ENCODE results near the gene TOMM40.

Gene TOMM40

GRCh38 chr19:44848812-44849447 lies 42.1 kb upstream of the TOMM40 start:
- Histone ChIP-seq H2BK5ac (ENCODE audit: low read length) (no peak overlapping the region), H3K23ac (ENCODE audit: low read depth, low read length, poor library complexity) (peak overlapping the region; percentile 35), H3K4ac (ENCODE audit: low read length) (no peak overlapping the region), H3K4me3 (ENCODE audit: low read length in 2 of 2) (peak overlapping the region; percentile 65 to 98), H2AK5ac (ENCODE audit: low read depth, low read length) (peak overlapping the region; percentile 11), H3K79me1 (ENCODE audit: low read depth, low read length) (peaks cover 13% of the 10 kb centered on the region), H2BK12ac (ENCODE audit: low read length) (no peak overlapping the region), H3K9ac (ENCODE audit: low read depth, low read length, poor library complexity) (peak overlapping the region; percentile 32), H3K27me3 (ENCODE audit: control insufficient read depth in 3 of 3, insufficient read depth in 3 of 3, low read depth in 1 of 3, low read length in 3 of 3) (no peaks in the 10 kb centered on the region), H3K27ac (replicated peaks; ENCODE audit: low read length) (peak overlapping the region; percentile 97), H3K4me1 (ENCODE audit: control insufficient read depth in 2 of 2, insufficient read depth in 1 of 2, low read depth in 1 of 2, low read length in 2 of 2) (peaks cover 19 to 22% of the 10 kb centered on the region in 2 donors), H3K4me2 (ENCODE audit: insufficient read depth, low read length, poor library complexity, severe bottlenecking) (peak overlapping the region; percentile 99), H3K18ac (ENCODE audit: low read length) (peak overlapping the region; percentile 68), H2BK15ac (ENCODE audit: low read length) (no peak overlapping the region), H4K91ac (ENCODE audit: low read depth, low read length, poor library complexity) (no peak overlapping the region), H2BK120ac (ENCODE audit: low read depth, low read length) (no peak overlapping the region), H3K14ac (ENCODE audit: low read length) (no peak overlapping the region), H3K9me3 (replicated peaks in 1 of 2; ENCODE audit: control insufficient read depth in 2 of 2, insufficient read depth in 1 of 2, low read depth in 1 of 2, low read length in 2 of 2) (no peaks in the 10 kb centered on the region), H3K36me3 (replicated peaks in 1 of 2; ENCODE audit: control insufficient read depth in 2 of 2, insufficient read depth in 2 of 2, low read length in 2 of 2) (peaks cover 9 to 24% of the 10 kb centered on the region in 2 donors), H2AFZ (ENCODE audit: low read length) (peak overlapping the region; percentile 62), H4K8ac (ENCODE audit: low read depth, low read length) (no peak overlapping the region)
- peak; percentile 33 for DNase-seq (ENCODE audit: low spot score)
- no CpG with 5 or more reads among the region's 18 CpGs for WGBS, 2 donors (ENCODE audit: extremely low coverage in 2 of 2, insufficient read length in 2 of 2, insufficient replicate concordance in 1 of 2)

- Histone ChIP-seq H2BK12ac (ENCODE audit: low read length) (no peak overlapping the region), H2BK120ac (ENCODE audit: low read depth, low read length) (no peak overlapping the region), H2AK5ac (ENCODE audit: low read depth, low read length) (no peak overlapping the region), H3K4me3 (ENCODE audit: low read length in 2 of 2) (no peak overlapping the region), H3K27ac (replicated peaks; ENCODE audit: low read length) (no peak overlapping the region), H3K14ac (ENCODE audit: low read length) (no peak overlapping the region), H3K9me3 (replicated peaks in 1 of 2; ENCODE audit: control insufficient read depth in 2 of 2, insufficient read depth in 1 of 2, low read depth in 1 of 2, low read length in 2 of 2) (no peaks in the 10 kb centered on the region), H3K4ac (ENCODE audit: low read length) (no peak overlapping the region), H3K18ac (ENCODE audit: low read length) (no peak overlapping the region), H2BK15ac (ENCODE audit: low read length) (no peak overlapping the region), H2BK5ac (ENCODE audit: low read length) (no peak overlapping the region), H3K79me1 (ENCODE audit: low read depth, low read length) (peaks cover 15% of the 10 kb centered on the region), H2AFZ (ENCODE audit: low read length) (no peak overlapping the region), H4K8ac (ENCODE audit: low read depth, low read length) (no peak overlapping the region), H4K91ac (ENCODE audit: low read depth, low read length, poor library complexity) (no peak overlapping the region), H3K27me3 (ENCODE audit: control insufficient read depth in 3 of 3, insufficient read depth in 3 of 3, low read depth in 1 of 3, low read length in 3 of 3) (no peaks in the 10 kb centered on the region), H3K4me2 (ENCODE audit: insufficient read depth, low read length, poor library complexity, severe bottlenecking) (no peak overlapping the region), H3K23ac (ENCODE audit: low read depth, low read length, poor library complexity) (peak overlapping the region; percentile 34), H3K9ac (ENCODE audit: low read depth, low read length, poor library complexity) (no peak overlapping the region), H3K4me1 (ENCODE audit: control insufficient read depth in 2 of 2, insufficient read depth in 1 of 2, low read depth in 1 of 2, low read length in 2 of 2) (peaks cover 18 to 19% of the 10 kb centered on the region in 2 donors), H3K36me3 (replicated peaks in 1 of 2; ENCODE audit: control insufficient read depth in 2 of 2, insufficient read depth in 2 of 2, low read length in 2 of 2) (peaks cover 11 to 29% of the 10 kb centered on the region in 2 donors)
- no CpG with 5 or more reads among the region's 8 CpGs for WGBS, 2 donors (ENCODE audit: extremely low coverage in 2 of 2, insufficient read length in 2 of 2, insufficient replicate concordance in 1 of 2)
- DNase-seq (ENCODE audit: low spot score): no peak
Observed at GRCh38 chr19:44850641-44851109, 40.4 kb upstream of the TOMM40 start.

GRCh38 chr19:44851427-44851826 lies 39.6 kb upstream of the TOMM40 start:
- Histone ChIP-seq H3K4me1 (ENCODE audit: control insufficient read depth in 2 of 2, insufficient read depth in 1 of 2, low read depth in 1 of 2, low read length in 2 of 2) (peaks cover 17 to 19% of the 10 kb centered on the region in 2 donors), H2BK15ac (ENCODE audit: low read length) (no peak overlapping the region), H3K4me3 (ENCODE audit: low read length in 2 of 2) (no peak overlapping the region), H4K8ac (ENCODE audit: low read depth, low read length) (no peak overlapping the region), H3K4ac (ENCODE audit: low read length) (no peak overlapping the region), H3K9ac (ENCODE audit: low read depth, low read length, poor library complexity) (peak overlapping the region; percentile 47), H3K27me3 (ENCODE audit: control insufficient read depth in 3 of 3, insufficient read depth in 3 of 3, low read depth in 1 of 3, low read length in 3 of 3) (no peaks in the 10 kb centered on the region), H2AK5ac (ENCODE audit: low read depth, low read length) (no peak overlapping the region), H3K18ac (ENCODE audit: low read length) (peak overlapping the region; percentile 61), H2BK5ac (ENCODE audit: low read length) (no peak overlapping the region), H2AFZ (ENCODE audit: low read length) (no peak overlapping the region), H2BK12ac (ENCODE audit: low read length) (peak overlapping the region; percentile 43), H3K79me1 (ENCODE audit: low read depth, low read length) (peaks cover 18% of the 10 kb centered on the region), H3K36me3 (replicated peaks in 1 of 2; ENCODE audit: control insufficient read depth in 2 of 2, insufficient read depth in 2 of 2, low read length in 2 of 2) (peaks cover 11 to 36% of the 10 kb centered on the region in 2 donors), H3K14ac (ENCODE audit: low read length) (peak overlapping the region; percentile 17), H2BK120ac (ENCODE audit: low read depth, low read length) (no peak overlapping the region), H3K23ac (ENCODE audit: low read depth, low read length, poor library complexity) (peak overlapping the region; percentile 34), H3K9me3 (replicated peaks in 1 of 2; ENCODE audit: control insufficient read depth in 2 of 2, insufficient read depth in 1 of 2, low read depth in 1 of 2, low read length in 2 of 2) (no peaks in the 10 kb centered on the region), H3K4me2 (ENCODE audit: insufficient read depth, low read length, poor library complexity, severe bottlenecking) (no peak overlapping the region), H4K91ac (ENCODE audit: low read depth, low read length, poor library complexity) (no peak overlapping the region), H3K27ac (replicated peaks; ENCODE audit: low read length) (no peak overlapping the region)
- no CpG with 5 or more reads among the region's 2 CpGs for WGBS, 2 donors (ENCODE audit: extremely low coverage in 2 of 2, insufficient read length in 2 of 2, insufficient replicate concordance in 1 of 2)
- DNase-seq (ENCODE audit: low spot score): no peak

GRCh38 chr19:44855606-44856005 lies 35.4 kb upstream of the TOMM40 start:
- Histone ChIP-seq H3K36me3 (replicated peaks in 1 of 2; ENCODE audit: control insufficient read depth in 2 of 2, insufficient read depth in 2 of 2, low read length in 2 of 2) (peaks cover 25 to 53% of the 10 kb centered on the region in 2 donors), H3K4ac (ENCODE audit: low read length) (no peak overlapping the region), H3K27ac (replicated peaks; ENCODE audit: low read length) (no peak overlapping the region), H3K18ac (ENCODE audit: low read length) (no peak overlapping the region), H3K14ac (ENCODE audit: low read length) (no peak overlapping the region), H3K23ac (ENCODE audit: low read depth, low read length, poor library complexity) (no peak overlapping the region), H3K4me3 (ENCODE audit: low read length in 2 of 2) (no peak overlapping the region), H2BK12ac (ENCODE audit: low read length) (no peak overlapping the region), H2AFZ (ENCODE audit: low read length) (no peak overlapping the region), H2BK5ac (ENCODE audit: low read length) (no peak overlapping the region), H3K9me3 (replicated peaks in 1 of 2; ENCODE audit: control insufficient read depth in 2 of 2, insufficient read depth in 1 of 2, low read depth in 1 of 2, low read length in 2 of 2) (peaks cover 0 to 2% of the 10 kb centered on the region in 2 donors), H3K27me3 (ENCODE audit: control insufficient read depth in 3 of 3, insufficient read depth in 3 of 3, low read depth in 1 of 3, low read length in 3 of 3) (no peaks in the 10 kb centered on the region), H4K8ac (ENCODE audit: low read depth, low read length) (no peak overlapping the region), H3K4me1 (ENCODE audit: control insufficient read depth in 2 of 2, insufficient read depth in 1 of 2, low read depth in 1 of 2, low read length in 2 of 2) (peaks cover 0 to 5% of the 10 kb centered on the region in 2 donors), H2BK120ac (ENCODE audit: low read depth, low read length) (no peak overlapping the region), H2AK5ac (ENCODE audit: low read depth, low read length) (no peak overlapping the region), H3K4me2 (ENCODE audit: insufficient read depth, low read length, poor library complexity, severe bottlenecking) (no peak overlapping the region), H3K79me1 (ENCODE audit: low read depth, low read length) (peaks cover 24% of the 10 kb centered on the region), H3K9ac (ENCODE audit: low read depth, low read length, poor library complexity) (no peak overlapping the region), H2BK15ac (ENCODE audit: low read length) (no peak overlapping the region), H4K91ac (ENCODE audit: low read depth, low read length, poor library complexity) (no peak overlapping the region)
- no CpG with 5 or more reads among the region's 1 CpG for WGBS, 2 donors (ENCODE audit: extremely low coverage in 2 of 2, insufficient read length in 2 of 2, insufficient replicate concordance in 1 of 2)
- DNase-seq (ENCODE audit: low spot score): no peak

All from neuronal stem cell (in vitro differentiated cells).